ENCODE measurements around the gene PDZD2.
"Not testable (repeated sequence)": the region's sequence is repeated elsewhere in the genome, so short reads cannot be mapped to it uniquely, and the experiment has no call there.

The PDZD2 gene

DNA sequence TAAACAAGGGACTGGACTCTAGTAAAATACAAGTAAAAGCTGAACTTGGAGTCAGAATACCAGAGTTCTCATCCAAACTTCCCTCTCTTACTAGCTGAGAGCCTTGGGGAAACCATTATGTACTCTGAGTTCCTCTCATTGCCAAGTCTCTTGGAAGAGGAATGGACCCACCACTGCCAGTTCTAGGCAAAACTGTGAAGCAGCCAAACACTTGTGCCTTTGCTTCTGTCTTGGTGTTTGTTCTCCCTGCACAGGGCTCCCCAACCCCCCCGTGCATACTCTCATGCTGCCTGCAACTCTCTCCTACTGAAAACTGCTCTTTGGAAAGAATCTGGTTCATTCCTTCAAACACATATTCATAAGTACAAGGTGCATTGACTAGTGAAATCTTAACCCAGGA is 102.6 kb downstream of the PDZD2 start:
- no peak for DNase-seq

DNA sequence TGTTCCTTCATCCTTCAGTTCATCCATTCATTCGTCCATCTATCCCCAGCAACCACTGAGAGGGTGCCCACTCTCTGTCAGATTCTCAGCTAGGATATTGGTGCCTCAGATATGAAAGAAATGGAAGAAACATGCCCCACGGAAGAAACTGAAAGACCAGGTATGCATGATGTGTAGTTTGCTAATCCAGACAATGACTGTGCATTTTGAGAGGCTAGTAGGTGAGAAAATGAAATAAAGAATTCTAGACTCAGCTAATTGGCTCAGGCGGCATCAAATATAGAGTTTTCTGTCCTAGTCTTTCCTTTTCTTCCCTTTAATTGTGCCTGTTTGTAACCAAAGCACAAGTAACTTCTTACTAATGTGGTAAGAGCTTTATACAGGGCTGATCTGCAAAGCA is 104.7 kb downstream of the PDZD2 start:
- DNase-seq, result no peak

- no peak for DNase-seq
Observed at GRCh38 chr5:31748458-31749172, 109.7 kb downstream of the PDZD2 start.

- no peak for DNase-seq
Observed at GRCh38 chr5:31750215-31750614, 111.3 kb downstream of the PDZD2 start.

DNA sequence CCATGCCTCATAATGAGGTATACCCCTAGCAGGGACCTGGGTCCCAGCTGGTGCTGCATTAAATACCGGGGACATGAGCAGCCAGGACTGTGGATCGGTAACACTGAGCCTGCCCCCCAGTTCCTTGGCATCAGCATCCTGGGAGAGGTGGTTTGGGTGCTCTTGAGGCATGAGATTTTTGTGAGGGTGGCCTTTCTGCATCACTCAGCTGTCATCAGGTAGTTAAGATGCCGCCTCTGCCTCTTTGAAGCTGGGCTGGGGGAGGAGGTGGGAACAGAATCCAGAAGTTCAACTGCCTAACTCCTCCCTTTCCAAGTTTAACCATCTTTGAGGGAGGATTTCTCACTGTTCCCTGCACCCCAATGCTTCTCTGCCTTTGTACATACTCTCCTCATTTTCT is 112.7 kb downstream of the PDZD2 start:
- no peak for DNase-seq

DNA sequence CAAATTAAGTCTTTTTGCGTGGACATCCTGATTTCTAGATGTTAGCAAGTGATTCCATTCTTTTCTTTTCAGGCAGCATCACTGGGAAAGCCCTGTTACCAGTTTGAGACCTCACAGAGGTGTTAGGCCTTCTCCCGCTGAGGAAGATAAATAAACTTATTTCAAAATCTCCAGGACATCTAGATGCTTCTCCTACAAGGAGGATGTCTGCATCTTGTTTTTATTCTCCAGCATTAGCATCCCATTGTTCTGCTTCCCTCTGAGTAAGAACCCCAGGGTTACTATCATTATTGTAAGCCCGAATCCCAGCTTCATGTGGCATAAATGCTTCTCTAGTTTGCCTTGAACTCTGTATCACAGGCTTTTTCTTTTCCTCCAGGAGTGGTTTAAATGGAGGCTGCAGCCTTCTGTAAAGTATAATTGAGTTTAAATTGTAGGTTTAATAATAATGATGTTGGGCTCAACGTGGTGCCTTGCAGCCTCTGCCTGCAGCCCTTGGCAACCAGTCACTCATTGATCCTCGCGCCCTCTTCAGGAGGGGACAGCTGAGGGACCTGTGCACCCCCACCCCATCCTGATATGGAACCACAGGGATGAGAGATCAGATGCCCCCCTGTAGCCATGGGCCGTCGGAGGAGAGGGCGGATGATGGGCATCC is 114.9 kb downstream of the PDZD2 start:
- no peak for DNase-seq

DNA sequence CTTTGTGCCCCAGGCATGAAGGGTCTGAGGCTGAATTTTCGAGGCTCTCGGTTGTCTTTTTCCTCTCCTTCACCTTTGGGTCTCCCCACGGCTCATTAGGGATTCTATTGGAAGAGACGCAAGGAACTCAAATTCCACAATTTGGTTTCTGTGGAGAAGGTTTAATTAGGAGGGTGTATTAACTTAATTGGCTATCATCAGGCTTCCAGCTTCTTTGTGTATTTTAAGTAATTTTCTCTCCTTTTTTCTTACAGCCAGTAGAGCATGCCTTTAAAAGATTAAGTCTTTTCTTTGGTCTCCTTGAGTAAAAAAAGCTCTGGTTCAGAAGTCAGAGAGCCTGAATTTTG is 115.4 kb downstream of the PDZD2 start:
- DNase-seq, result no peak

- no peak for DNase-seq
Observed at GRCh38 chr5:31754741-31755675, 116.1 kb downstream of the PDZD2 start.

DNA sequence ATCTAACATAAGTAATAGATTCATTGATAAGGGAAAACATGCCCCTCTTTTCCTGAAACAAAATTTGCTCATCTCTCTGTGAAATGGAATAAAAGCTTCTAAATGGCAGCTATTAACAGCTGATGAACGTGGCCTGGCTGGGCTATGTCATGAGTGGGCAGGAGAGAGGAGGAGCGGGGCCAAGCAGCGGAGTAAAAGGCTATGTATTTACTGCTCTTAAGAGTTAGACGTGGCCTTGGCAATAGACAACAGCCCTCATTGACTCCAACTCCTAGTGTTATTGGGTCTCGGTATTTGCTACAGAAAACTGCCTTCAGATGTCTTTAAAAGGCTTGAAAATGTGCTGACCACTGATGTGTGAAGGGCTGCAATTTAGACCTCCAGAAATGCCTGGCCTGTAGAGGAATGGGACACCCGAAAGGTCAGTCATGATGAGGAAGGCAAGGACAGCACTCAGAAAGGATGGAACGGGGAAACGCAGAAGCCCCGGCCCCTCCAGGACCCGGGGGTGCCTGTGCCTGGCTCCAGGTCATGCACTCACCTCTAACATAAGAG is 116.8 kb downstream of the PDZD2 start:
- DNase-seq, result no peak

DNA sequence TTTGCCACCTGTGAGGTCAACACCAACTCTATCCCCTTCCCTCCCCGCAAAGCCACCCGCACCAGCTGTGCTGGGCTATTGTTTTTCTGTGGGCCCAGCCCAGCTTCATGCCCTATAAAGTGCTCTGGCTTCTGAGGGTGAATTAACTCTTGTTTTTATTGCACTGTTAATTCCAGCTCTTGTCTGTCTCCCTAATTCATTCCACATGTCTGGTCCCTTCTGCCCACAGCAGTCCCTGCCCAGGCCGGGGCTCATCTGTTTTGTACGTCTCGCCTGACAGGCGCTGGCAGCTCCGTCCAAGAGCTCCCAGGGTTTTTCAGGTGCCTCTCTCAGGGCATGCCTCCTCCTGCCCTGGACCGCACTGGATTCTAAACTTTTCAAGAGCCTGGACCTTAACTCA is 118.9 kb downstream of the PDZD2 start:
- DNase-seq, result no peak

GRCh38 chr5:31758803-31759425 is 120.0 kb downstream of the PDZD2 start:
- DNase-seq, result no peak

GRCh38 chr5:31759925-31760324 is 121.0 kb downstream of the PDZD2 start:
- DNase-seq, result no peak

GRCh38 chr5:31761877-31762276 is 122.9 kb downstream of the PDZD2 start:
- DNase-seq, result no peak

- no peak for DNase-seq
Observed at GRCh38 chr5:31763424-31763823, 124.5 kb downstream of the PDZD2 start.

DNA sequence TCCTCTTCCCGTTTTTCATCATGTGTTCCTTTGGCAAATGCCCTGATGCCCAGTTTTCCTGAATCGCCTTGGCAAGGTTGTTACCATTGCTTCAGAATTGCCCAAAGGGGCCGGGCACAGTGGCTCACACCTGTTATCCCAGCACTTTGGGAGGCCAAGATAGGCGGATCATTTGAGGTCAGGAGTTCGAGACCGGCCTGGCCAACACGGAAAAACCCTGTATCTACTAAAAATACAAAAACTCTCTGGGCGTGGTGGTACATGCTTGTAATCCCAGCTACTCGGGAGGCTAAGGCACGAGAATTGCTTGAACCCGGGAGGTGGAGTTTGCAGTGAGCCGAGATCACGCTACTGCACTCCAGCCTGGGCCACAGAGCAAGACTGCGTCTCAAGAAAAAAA is 125.8 kb downstream of the PDZD2 start:
- DNase-seq, result not testable (repeated sequence)

DNA sequence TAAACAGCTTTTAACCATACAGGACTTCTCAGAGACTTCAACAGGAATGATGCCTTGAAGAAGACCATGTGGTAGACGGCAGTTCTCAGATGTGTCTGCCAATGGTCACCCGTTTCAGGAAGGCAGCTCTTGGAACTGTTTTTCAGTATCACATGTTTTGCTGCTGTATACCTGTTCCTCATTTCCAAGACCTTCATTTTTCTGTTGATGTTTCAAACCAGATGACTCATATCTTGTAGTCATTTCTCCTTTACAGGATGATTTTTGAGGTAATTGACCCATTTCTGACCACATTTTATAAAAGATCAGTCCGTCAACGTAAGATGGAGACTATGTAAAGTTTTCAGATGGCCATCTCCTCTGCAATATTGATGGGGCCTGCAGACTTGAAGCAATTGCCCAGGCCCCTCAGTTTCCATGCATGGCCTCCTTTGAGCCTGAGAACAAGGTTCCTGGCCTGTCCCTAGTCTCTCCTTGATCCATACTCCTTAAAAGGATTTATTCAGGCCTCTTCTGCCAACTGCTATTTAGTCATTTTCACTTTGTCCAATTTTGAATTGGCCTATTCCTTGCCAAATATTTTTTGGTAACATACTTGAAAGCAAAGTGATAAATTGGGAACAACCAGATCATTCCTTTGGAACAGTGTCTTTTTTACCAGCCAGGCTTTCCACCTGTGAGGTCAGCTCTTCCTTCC is 128.6 kb downstream of the PDZD2 start:
- no peak for DNase-seq

DNA sequence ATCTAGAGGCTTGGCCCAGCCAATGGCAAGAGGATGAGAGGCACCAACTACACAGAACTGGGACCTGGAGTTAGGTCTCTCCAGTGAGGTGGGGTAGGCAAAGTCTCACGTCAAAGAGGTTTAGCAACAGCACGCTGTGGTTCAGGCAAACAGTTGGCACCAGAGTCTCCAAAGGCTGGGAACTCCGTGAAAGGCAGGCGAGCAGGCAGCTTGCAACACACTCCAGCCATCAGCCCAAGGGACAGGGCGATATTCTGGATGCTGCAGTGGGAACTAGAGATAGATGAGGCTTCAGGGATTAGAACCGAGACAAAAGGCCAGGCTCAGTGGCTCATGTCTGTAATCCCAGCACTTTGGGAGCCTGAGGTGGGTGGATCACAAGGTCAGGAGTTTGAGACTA is 129.1 kb downstream of the PDZD2 start:
- DNase-seq, result no peak

GRCh38 chr5:31768784-31769183 is 129.9 kb downstream of the PDZD2 start:
- DNase-seq, result no peak

GRCh38 chr5:31769530-31769929 is 130.6 kb downstream of the PDZD2 start:
- DNase-seq, result no peak

- DNase-seq, result no peak
Observed at GRCh38 chr5:31770132-31770720, 131.3 kb downstream of the PDZD2 start.

GRCh38 chr5:31770998-31771397 is 132.1 kb downstream of the PDZD2 start:
- no peak for DNase-seq

DNA sequence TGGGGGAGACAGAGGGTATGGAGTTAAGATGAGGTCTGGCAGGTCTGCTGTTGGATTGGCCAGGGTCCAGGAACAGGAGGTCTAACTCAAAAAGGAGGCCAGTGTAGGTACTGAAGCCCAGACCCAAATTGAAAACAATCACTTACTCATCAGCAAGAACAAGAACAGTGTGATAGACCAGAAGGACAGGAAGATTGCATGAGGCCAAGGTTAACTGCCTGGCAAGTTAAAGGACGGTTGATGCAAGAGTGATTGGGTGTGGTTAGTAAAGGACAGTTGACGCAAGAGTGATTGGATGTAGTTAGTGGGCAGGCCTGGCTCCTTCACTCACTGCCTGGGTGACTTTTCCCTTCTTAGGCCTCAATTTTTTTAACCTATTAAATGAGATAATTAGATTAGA is 132.6 kb downstream of the PDZD2 start:
- no peak for DNase-seq

All from CD4-positive, alpha-beta T cell treated with Interleukin-12 subunit alpha and Interleukin-12 subunit beta, for 1 hour (primary cell).